ENCODE data around the gene FAM209B.

FAM209B gene

GRCh38 chr20:56575961-56576360 is 42.9 kb downstream of the FAM209B start:
- TF ChIP-seq POLR2AphosphoS5 (IDR thresholded peaks at IDR 0.05; ENCODE audit: low read depth, low read length) (no peak), POLR2A (IDR thresholded peaks at IDR 0.05; ENCODE audit: low read depth, low read length) (no peak), TAF1 (IDR thresholded peaks at IDR 0.05; ENCODE audit: borderline replicate concordance, low read depth, low read length) (no peak)
- FAIRE-seq (no peak), DNase-seq (ENCODE audit: insufficient read length) (no peak)

GRCh38 chr20:56579301-56579710 is 46.3 kb downstream of the FAM209B start:
- TF ChIP-seq POLR2A (IDR thresholded peaks at IDR 0.05; ENCODE audit: low read depth, low read length) (no peak), POLR2AphosphoS5 (IDR thresholded peaks at IDR 0.05; ENCODE audit: low read depth, low read length) (no peak), TAF1 (IDR thresholded peaks at IDR 0.05; ENCODE audit: borderline replicate concordance, low read depth, low read length) (no peak)
- DNase-seq (ENCODE audit: insufficient read length) (no peak), FAIRE-seq (no peak)

GRCh38 chr20:56580226-56580625 is 47.2 kb downstream of the FAM209B start:
- DNase-seq (ENCODE audit: insufficient read length) (no peak), FAIRE-seq (no peak)
- no peak for TF ChIP-seq TAF1 (IDR thresholded peaks at IDR 0.05; ENCODE audit: borderline replicate concordance, low read depth, low read length)
- no peak for TF ChIP-seq POLR2A (IDR thresholded peaks at IDR 0.05; ENCODE audit: low read depth, low read length)
- no peak for TF ChIP-seq POLR2AphosphoS5 (IDR thresholded peaks at IDR 0.05; ENCODE audit: low read depth, low read length)

GRCh38 chr20:56581701-56582100 is 48.7 kb downstream of the FAM209B start:
- no peak for TF ChIP-seq POLR2A (IDR thresholded peaks at IDR 0.05; ENCODE audit: low read depth, low read length)
- FAIRE-seq (no peak), DNase-seq (ENCODE audit: insufficient read length) (no peak)

GRCh38 chr20:56582542-56582941 is 49.5 kb downstream of the FAM209B start:
- DNase-seq (ENCODE audit: insufficient read length) (no peak), FAIRE-seq (no peak)
- TF ChIP-seq POLR2AphosphoS5 (IDR thresholded peaks at IDR 0.05; ENCODE audit: low read depth, low read length) (no peak), POLR2A (IDR thresholded peaks at IDR 0.05; ENCODE audit: low read depth, low read length) (no peak)

GRCh38 chr20:56584916-56585315 is 51.9 kb downstream of the FAM209B start:
- TF ChIP-seq POLR2A (IDR thresholded peaks at IDR 0.05; ENCODE audit: low read depth, low read length) (no peak), TAF1 (IDR thresholded peaks at IDR 0.05; ENCODE audit: borderline replicate concordance, low read depth, low read length) (no peak), POLR2AphosphoS5 (IDR thresholded peaks at IDR 0.05; ENCODE audit: low read depth, low read length) (no peak)
- FAIRE-seq (no peak), DNase-seq (ENCODE audit: insufficient read length) (no peak)
